Mesendoderm (in vitro differentiated cells): ENCODE results near the gene IL19.
A peak's percentile ranks its signal among the peaks of the same experiment; 100 is the strongest.
"Not testable (repeated sequence)": the region's sequence is repeated elsewhere in the genome, so short reads cannot be mapped to it uniquely, and the experiment has no call there.

ENCODE experiments used
- DNase-seq: peaks from one replicate; pipeline ENCODE4 v3.0.0; 2013
- H2AK5ac ChIP-seq: 2 replicates; pipeline ENCODE4 v1.6.1; 2013; ENCODE audit warnings: low read length, inconsistent platforms
- H2BK120ac ChIP-seq: 2 replicates; pipeline ENCODE4 v1.6.1; 2013; ENCODE audit warnings: low read depth, mild to moderate bottlenecking, low read length, moderate library complexity, mixed read lengths
- H2BK15ac ChIP-seq: replicated peaks from 2 replicates; pipeline ENCODE4 v1.6.1; 2013; ENCODE audit warnings: low read depth, mild to moderate bottlenecking, moderate library complexity
- H2BK5ac ChIP-seq: 2 replicates; pipeline ENCODE4 v1.6.1; 2013; ENCODE audit warnings: low read length, inconsistent platforms
- H3K18ac ChIP-seq: 2 replicates; pipeline ENCODE4 v1.6.1; 2013; ENCODE audit warnings: mild to moderate bottlenecking, low read length, mixed read lengths
- H3K23ac ChIP-seq: one replicate; pipeline ENCODE4 v1.6.1; 2013; ENCODE audit warnings: low read length
- H3K27ac ChIP-seq: 2 replicates; pipeline ENCODE4 v1.5.1; 2013; ENCODE audit warnings: low read depth, mild to moderate bottlenecking, inconsistent platforms, low read length, moderate library complexity
- H3K27me3 ChIP-seq: 2 replicates; pipeline ENCODE4 v1.6.1; 2013; ENCODE audit warnings: low read length, control low read depth, mild to moderate bottlenecking, inconsistent platforms; ENCODE audit not compliant: insufficient read depth, poor library complexity
- H3K36me3 ChIP-seq: 2 replicates; pipeline ENCODE4 v1.6.1; 2013; ENCODE audit warnings: low read length, inconsistent platforms; ENCODE audit not compliant: control insufficient read depth, insufficient read depth
- H3K4ac ChIP-seq: one replicate; pipeline ENCODE4 v1.6.1; 2013; ENCODE audit warnings: low read depth, mild to moderate bottlenecking, low read length, moderate library complexity
- H3K4me1 ChIP-seq: 2 replicates; pipeline ENCODE4 v1.6.1; 2013; ENCODE audit warnings: low read depth, low read length, inconsistent platforms; ENCODE audit not compliant: control insufficient read depth
- H3K4me2 ChIP-seq: 2 replicates; pipeline ENCODE4 v1.6.1; 2013; ENCODE audit warnings: low read length
- H3K4me3 ChIP-seq: 2 replicates; pipeline ENCODE4 v1.5.1; 2013; ENCODE audit warnings: mild to moderate bottlenecking, low read length
- H3K56ac ChIP-seq: one replicate; pipeline ENCODE4 v1.6.1; 2013; ENCODE audit warnings: low read length
- H3K79me1 ChIP-seq: 2 replicates; pipeline ENCODE4 v1.6.1; 2013; ENCODE audit warnings: low read length, inconsistent platforms
- H3K79me2 ChIP-seq: 2 replicates; pipeline ENCODE4 v1.6.1; 2013; ENCODE audit warnings: mild to moderate bottlenecking, low read length; ENCODE audit not compliant: control insufficient read depth, insufficient read depth
- H3K9ac ChIP-seq: 2 replicates; pipeline ENCODE4 v1.6.1; 2013; ENCODE audit warnings: low read length, inconsistent platforms
- H4K5ac ChIP-seq: one replicate; pipeline ENCODE4 v1.6.1; 2013; ENCODE audit warnings: low read length
- H4K8ac ChIP-seq: one replicate; pipeline ENCODE4 v1.6.1; 2013; ENCODE audit warnings: low read depth, mild to moderate bottlenecking, control low read depth, low read length, moderate library complexity
- WGBS: extraction: QIAGEN DNeasy Blood & Tissue Kit; methylation state at CpG from one replicate; pipeline ENCODE4 v1.1.7; 2013; ENCODE audit warnings: low lambda C conversion rate, missing lambda C conversion rate; ENCODE audit not compliant: insufficient coverage; ENCODE audit errors: extremely low coverage; 5-methylcytosine and 5-hydroxymethylcytosine counted together

IL19 gene

DNA sequence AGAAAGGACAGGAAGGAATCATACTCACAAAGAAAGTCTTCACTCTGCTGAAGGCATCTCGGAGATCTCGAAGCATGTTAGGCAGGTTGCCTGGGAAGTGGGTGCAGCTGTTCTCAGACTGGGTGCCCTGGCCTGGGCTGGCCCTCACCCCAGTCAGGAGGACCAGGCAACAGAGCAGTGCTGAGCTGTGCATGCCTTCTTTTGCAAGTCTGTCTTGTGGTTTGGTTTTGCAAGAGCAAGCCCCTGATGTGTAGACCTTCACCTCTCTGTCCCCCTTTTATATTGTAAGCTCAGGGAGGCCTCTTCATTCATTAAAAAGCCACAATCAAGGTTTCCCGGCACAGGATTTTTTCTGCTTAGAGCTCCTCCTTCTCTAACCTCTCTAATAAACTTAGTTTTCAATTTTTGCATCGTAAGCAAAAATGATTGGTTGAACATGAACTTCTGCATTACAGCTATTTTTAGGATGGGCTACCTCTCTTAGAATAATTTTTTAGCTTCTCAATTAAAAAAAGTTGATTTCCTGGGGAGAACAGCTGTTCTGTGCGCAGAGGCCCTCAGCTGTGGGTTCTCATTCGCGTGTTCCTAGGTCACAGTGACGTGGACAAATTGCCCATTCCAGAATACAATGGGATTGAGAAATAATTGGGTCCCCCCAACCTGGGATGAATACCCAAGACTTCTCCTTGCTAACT, 1.8 kb downstream of the IL19 start, which contains the start of gene IL10:
TSS of gene IL10 (minus strand) at position 252 of the 695 bp plus-strand sequence. CDS start at position 193, 59 bp downstream.
- Histone ChIP-seq H3K56ac (no peak within 1 kb of the TSS), H3K4me2 (no peak within 1 kb of the TSS), H3K79me1 (no peaks in the 10 kb centered on the region), H3K79me2 (no peaks in the 10 kb centered on the region), H3K27me3 (no peaks in the 10 kb centered on the region), H3K4ac (no peak within 1 kb of the TSS), H3K27ac (no peak within 1 kb of the TSS), H2AK5ac (no peak within 1 kb of the TSS), H3K4me3 (no peak within 1 kb of the TSS), H3K18ac (no peak within 1 kb of the TSS), H3K36me3 (no peaks in the 10 kb centered on the region), H4K5ac (no peak within 1 kb of the TSS), H3K4me1 (no peaks in the 10 kb centered on the region), H2BK15ac (no peak within 1 kb of the TSS), H4K8ac (no peak within 1 kb of the TSS), H3K9ac (no peak within 1 kb of the TSS), H2BK5ac (no peak within 1 kb of the TSS), H3K23ac (no peak within 1 kb of the TSS), H2BK120ac (no peak within 1 kb of the TSS)
- no CpG with 5 or more reads among the region's 8 CpGs for WGBS
- no peak for DNase-seq

DNA sequence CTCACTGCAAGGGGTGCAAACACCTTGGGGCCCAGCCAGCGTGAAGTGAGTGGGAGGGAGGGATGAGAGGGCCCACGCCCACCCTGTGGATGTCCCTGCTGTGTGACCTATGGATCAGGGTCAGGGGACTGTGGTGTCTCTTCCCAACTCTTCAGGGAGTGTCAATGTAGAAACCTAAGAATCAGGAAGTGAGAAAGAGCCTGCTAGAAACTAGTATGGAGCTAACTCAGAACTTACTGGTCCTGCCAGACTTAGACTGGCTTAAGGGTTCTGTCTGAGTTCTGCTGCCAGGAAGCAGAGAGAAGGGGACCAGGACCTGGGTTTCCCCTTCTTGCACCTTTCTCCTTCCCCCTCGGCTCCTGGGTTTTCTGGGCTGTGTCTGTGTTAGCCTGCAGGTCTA, 3.5 kb downstream of the IL19 start:
- no CpG with 5 or more reads among the region's 3 CpGs for WGBS
- no peaks in the 10 kb centered on the region for H3K27me3 ChIP-seq

DNA sequence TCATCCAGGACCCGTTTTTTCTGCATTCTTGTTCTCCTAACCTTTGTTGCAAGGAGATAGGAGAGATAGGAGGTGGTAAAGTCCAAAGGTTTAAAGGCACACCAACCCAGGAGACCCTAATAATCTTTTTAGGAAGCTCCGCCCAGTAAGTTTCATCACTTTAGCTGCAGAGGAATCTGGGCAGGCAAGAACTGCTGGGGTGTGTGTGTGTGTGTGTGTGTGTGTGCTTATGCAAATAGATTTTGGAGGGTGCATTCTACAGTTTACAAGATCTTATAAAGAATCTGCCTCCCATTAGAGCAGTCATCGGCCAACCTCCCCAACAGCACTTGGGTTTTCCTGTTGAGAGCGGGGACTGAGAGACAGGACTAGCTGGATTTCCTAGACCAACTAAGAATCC, 5.7 kb downstream of the IL19 start:
- Histone ChIP-seq H4K8ac (no peak overlapping the region), H2BK120ac (no peak overlapping the region), H3K18ac (no peak overlapping the region), H3K36me3 (no peaks in the 10 kb centered on the region), H4K5ac (no peak overlapping the region), H3K4ac (no peak overlapping the region), H3K27me3 (no peaks in the 10 kb centered on the region), H3K4me3 (no peak overlapping the region), H3K79me1 (no peaks in the 10 kb centered on the region), H3K79me2 (no peaks in the 10 kb centered on the region), H3K27ac (no peak overlapping the region), H2BK15ac (no peak overlapping the region), H3K4me2 (no peak overlapping the region), H2AK5ac (no peak overlapping the region), H3K9ac (no peak overlapping the region), H3K23ac (no peak overlapping the region), H3K4me1 (no peaks in the 10 kb centered on the region), H2BK5ac (no peak overlapping the region), H3K56ac (no peak overlapping the region)
- peak; percentile 69 for DNase-seq
- no CpG with 5 or more reads among the region's 4 CpGs for WGBS

More for the DNA sequence above, 3.5 kb downstream of the IL19 start:
- Histone ChIP-seq H3K9ac (no peak overlapping the region), H3K79me1 (no peaks in the 10 kb centered on the region), H3K18ac (no peak overlapping the region), H3K27ac (no peak overlapping the region), H2BK5ac (no peak overlapping the region), H3K4me2 (no peak overlapping the region), H2BK120ac (no peak overlapping the region), H3K36me3 (no peaks in the 10 kb centered on the region), H2BK15ac (no peak overlapping the region), H3K4me1 (no peaks in the 10 kb centered on the region), H4K8ac (no peak overlapping the region), H3K4me3 (no peak overlapping the region), H2AK5ac (no peak overlapping the region), H3K23ac (no peak overlapping the region), H4K5ac (no peak overlapping the region), H3K4ac (no peak overlapping the region), H3K56ac (no peak overlapping the region), H3K79me2 (no peaks in the 10 kb centered on the region)
- DNase-seq: no peak

DNA sequence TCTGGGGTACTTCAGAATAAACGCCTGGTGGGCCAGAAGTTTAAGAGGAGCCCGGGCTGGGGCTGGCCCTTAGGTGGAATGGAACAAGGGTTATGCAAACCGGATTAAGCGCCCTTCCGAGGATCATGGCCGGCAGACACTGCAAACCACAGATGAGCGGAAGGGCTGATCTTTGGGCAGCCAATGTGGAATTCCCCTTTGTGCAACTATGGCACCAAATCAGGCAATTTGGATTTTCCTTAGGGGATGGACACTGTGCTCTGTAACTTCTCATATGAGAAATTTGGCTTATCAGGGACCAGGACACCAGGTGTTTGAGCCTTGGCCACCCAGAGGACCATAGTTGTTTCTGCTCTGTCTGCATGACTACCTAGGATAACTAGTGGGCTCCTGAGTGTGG, 7.5 kb downstream of the IL19 start:
- no peak overlapping the region for H3K4ac ChIP-seq
- no peak overlapping the region for H4K8ac ChIP-seq
- no peak overlapping the region for H2BK5ac ChIP-seq
- no peaks in the 10 kb centered on the region for H3K4me1 ChIP-seq
- no peaks in the 10 kb centered on the region for H3K36me3 ChIP-seq
- no peak overlapping the region for H3K4me2 ChIP-seq
- DNase-seq: no peak
- H3K4me3 ChIP-seq: no peak overlapping the region
- no peak overlapping the region for H2AK5ac ChIP-seq
- H3K56ac ChIP-seq: no peak overlapping the region
- H3K79me2 ChIP-seq: no peaks in the 10 kb centered on the region
- H3K27me3 ChIP-seq: no peaks in the 10 kb centered on the region
- no peak overlapping the region for H4K5ac ChIP-seq
- H3K23ac ChIP-seq: no peak overlapping the region
- no peak overlapping the region for H3K27ac ChIP-seq
- no peak overlapping the region for H3K18ac ChIP-seq
- no peak overlapping the region for H2BK15ac ChIP-seq
- H3K79me1 ChIP-seq: no peaks in the 10 kb centered on the region
- H2BK120ac ChIP-seq: no peak overlapping the region
- no peak overlapping the region for H3K9ac ChIP-seq
- WGBS: no CpG with 5 or more reads among the region's 7 CpGs

DNA sequence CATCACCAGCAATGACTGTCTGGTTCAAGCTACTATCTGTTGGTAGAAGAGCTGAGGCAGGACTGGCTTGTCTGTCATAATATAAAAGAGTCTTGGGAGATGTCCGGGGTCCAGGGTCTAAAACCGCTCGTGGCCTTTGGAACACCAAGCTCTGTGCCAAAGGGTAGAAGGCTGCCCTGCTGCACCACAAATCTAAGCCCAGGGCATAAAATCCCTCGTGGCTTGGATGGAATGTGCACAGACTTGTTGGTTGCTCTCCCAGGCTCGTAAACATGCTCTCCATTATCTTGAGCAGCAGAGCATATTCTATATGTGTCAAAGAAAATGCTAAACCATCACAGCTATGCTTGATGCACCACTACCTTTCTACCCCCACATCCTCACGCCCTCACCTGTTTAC, 8.3 kb downstream of the IL19 start:
- no CpG with 5 or more reads among the region's 6 CpGs for WGBS
- H3K9ac ChIP-seq, H2BK15ac ChIP-seq, H2BK120ac ChIP-seq, H3K36me3 ChIP-seq, H3K79me1 ChIP-seq, H2BK5ac ChIP-seq, H3K23ac ChIP-seq, H3K4me2 ChIP-seq, H3K56ac ChIP-seq, H3K27me3 ChIP-seq, H2AK5ac ChIP-seq, H3K27ac ChIP-seq, H3K4me3 ChIP-seq, DNase-seq, H3K18ac ChIP-seq, H3K79me2 ChIP-seq, H3K4me1 ChIP-seq, H4K8ac ChIP-seq, H4K5ac ChIP-seq, H3K4ac ChIP-seq: not testable (repeated sequence)

DNA sequence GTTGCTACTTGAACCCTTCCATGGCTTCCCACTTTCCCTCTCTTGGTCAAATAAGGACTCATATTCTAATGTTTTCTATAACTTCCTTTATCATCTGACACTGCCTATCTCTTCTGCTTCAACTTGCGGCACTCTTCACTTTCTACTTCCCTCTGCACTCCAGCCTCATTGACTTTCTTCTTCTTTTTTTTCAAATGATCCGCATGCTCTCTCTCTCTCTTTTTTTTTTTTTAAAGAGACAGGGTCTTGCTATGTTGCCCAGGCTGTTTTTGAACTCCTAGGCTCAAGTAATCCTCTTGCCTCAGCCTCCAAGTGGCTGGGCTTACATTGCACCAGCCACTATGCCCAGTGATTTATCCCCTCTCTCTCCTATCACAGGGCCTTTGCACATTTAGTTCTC, 9.1 kb downstream of the IL19 start:
- no peaks in the 10 kb centered on the region for H3K4me1 ChIP-seq
- H2BK5ac ChIP-seq: no peak overlapping the region
- no peak overlapping the region for H3K27ac ChIP-seq
- no peak overlapping the region for H3K18ac ChIP-seq
- H3K56ac ChIP-seq: no peak overlapping the region
- H3K79me1 ChIP-seq: no peaks in the 10 kb centered on the region
- no peak overlapping the region for H3K23ac ChIP-seq
- H2BK120ac ChIP-seq: no peak overlapping the region
- H3K4me3 ChIP-seq: no peak overlapping the region
- DNase-seq: no peak
- H2AK5ac ChIP-seq: no peak overlapping the region
- H3K4me2 ChIP-seq: no peak overlapping the region
- H3K4ac ChIP-seq: no peak overlapping the region
- no peak overlapping the region for H4K5ac ChIP-seq
- no peaks in the 10 kb centered on the region for H3K36me3 ChIP-seq
- WGBS: no CpG with 5 or more reads among the region's 2 CpGs
- no peaks in the 10 kb centered on the region for H3K79me2 ChIP-seq
- no peak overlapping the region for H2BK15ac ChIP-seq
- no peaks in the 10 kb centered on the region for H3K27me3 ChIP-seq
- H4K8ac ChIP-seq: no peak overlapping the region
- H3K9ac ChIP-seq: no peak overlapping the region
